Smooth muscle cell (in vitro differentiated cells): Measurements from ENCODE around the gene TIMM10. TPM values are rescaled to one million over a fixed set of nuclear protein-coding genes. Genes with fewer than 3 reads are reported as not detected.

Experiments used
- DNase-seq: peaks from one replicate; lab custom pipeline; 2025; ENCODE audit not compliant: unreplicated experiment; lab: John Stamatoyannopoulos, UW
- H2AFZ ChIP-seq: fragments of 200-600 bp; sonication (generic); 2 replicates; pipeline ENCODE4 v1.6.0; 2016; ENCODE audit warnings: antibody characterized with exemption, low read depth, mild to moderate bottlenecking
- H3F3A ChIP-seq: fragments of 200-600 bp; sonication (generic); 2 replicates; pipeline ENCODE4 v1.6.0; 2017; ENCODE audit warnings: antibody characterized with exemption, low read depth
- H3K27ac ChIP-seq: fragments of 200-600 bp; sonication (generic); 2 replicates; pipeline ENCODE4 v1.5.1; 2016; ENCODE audit warnings: low read depth, mild to moderate bottlenecking
- H3K27me3 ChIP-seq: fragments of 200-600 bp; sonication (generic); 2 replicates; pipeline ENCODE4 v1.6.1; 2016; ENCODE audit warnings: low read depth, mild to moderate bottlenecking
- H3K36me3 ChIP-seq: fragments of 200-600 bp; sonication (generic); 2 replicates; pipeline ENCODE4 v1.5.1; 2016; ENCODE audit warnings: low read depth
- H3K4me1 ChIP-seq: fragments of 200-600 bp; sonication (generic); 2 replicates; pipeline ENCODE4 v1.5.1; 2016; ENCODE audit warnings: low read depth
- H3K4me2 ChIP-seq: fragments of 200-600 bp; sonication (generic); 2 replicates; pipeline ENCODE4 v1.6.0; 2016; ENCODE audit warnings: mild to moderate bottlenecking
- H3K4me3 ChIP-seq: fragments of 200-600 bp; sonication (generic); 2 replicates; pipeline ENCODE4 v1.5.1; 2016; ENCODE audit warnings: mild to moderate bottlenecking
- H3K79me2 ChIP-seq: fragments of 200-600 bp; sonication (generic); 2 replicates; pipeline ENCODE4 v1.6.0; 2016; ENCODE audit warnings: low read depth, mild to moderate bottlenecking
- H3K9ac ChIP-seq: fragments of 200-600 bp; sonication (generic); 2 replicates; pipeline ENCODE4 v1.6.0; 2016; ENCODE audit warnings: low read depth
- H3K9me3 ChIP-seq: fragments of 200-600 bp; sonication (generic); replicated peaks from 2 replicates; pipeline ENCODE4 v1.5.1; 2016; ENCODE audit warnings: low read depth
- H4K20me1 ChIP-seq: fragments of 200-600 bp; sonication (generic); 2 replicates; pipeline ENCODE4 v1.6.0; 2016; ENCODE audit warnings: low read depth
- CTCF ChIP-seq: fragments of 200-600 bp; sonication (generic); IDR thresholded peaks from 2 replicates; pipeline ENCODE4 v1.5.1; 2017; ENCODE audit warnings: borderline replicate concordance, mild to moderate bottlenecking, antibody characterized with exemption; ENCODE audit not compliant: insufficient read depth, poor library complexity, severe bottlenecking
- WGBS: methylation state at CpG from one replicate; pipeline ENCODE4 v1.1.7; 2016; ENCODE audit warnings: low lambda C conversion rate; 5-methylcytosine and 5-hydroxymethylcytosine counted together
- polyA plus RNA-seq: library from polyadenylated mRNA; unstranded; fragments of >200 nt; fragmentation: Nextera tagmentation; extraction: Ambion mirVana; gene quantifications from 2 replicates; pipeline ENCODE4 v1.2.1, GENCODE V29; 2016
- total RNA-seq: library from RNA; depleted of rRNA; stranded (reverse); fragments of >200 nt; gene quantifications from 2 replicates; pipeline ENCODE4 v1.2.3, GENCODE V29; 2014

TIMM10 gene
- total and polyA plus RNA-seq, 2 experiments from 2014 or later: 34.2 to 110 TPM

- no peaks in the 10 kb centered on the region for H3K9me3 ChIP-seq
- H3F3A ChIP-seq: no peaks in the 10 kb centered on the region
- H3K9ac ChIP-seq: no peak overlapping the region
- peaks cover 6% of the 10 kb centered on the region for H3K4me1 ChIP-seq
- H3K36me3 ChIP-seq: no peaks in the 10 kb centered on the region
- no peaks in the 10 kb centered on the region for H4K20me1 ChIP-seq
- no peak for DNase-seq
- no peak overlapping the region for H3K27ac ChIP-seq
- no peak overlapping the region for H3K4me3 ChIP-seq
- no peak for TF ChIP-seq CTCF
- H3K27me3 ChIP-seq: peaks cover 77% of the 10 kb centered on the region
- no peaks in the 10 kb centered on the region for H3K79me2 ChIP-seq
- H2AFZ ChIP-seq: no peak overlapping the region
- 89% methylated on average over 1 of the region's 2 CpGs for WGBS
- no peak overlapping the region for H3K4me2 ChIP-seq
Observed at GRCh38 chr11:57481315-57481714, 49.2 kb downstream of the TIMM10 start.

DNA sequence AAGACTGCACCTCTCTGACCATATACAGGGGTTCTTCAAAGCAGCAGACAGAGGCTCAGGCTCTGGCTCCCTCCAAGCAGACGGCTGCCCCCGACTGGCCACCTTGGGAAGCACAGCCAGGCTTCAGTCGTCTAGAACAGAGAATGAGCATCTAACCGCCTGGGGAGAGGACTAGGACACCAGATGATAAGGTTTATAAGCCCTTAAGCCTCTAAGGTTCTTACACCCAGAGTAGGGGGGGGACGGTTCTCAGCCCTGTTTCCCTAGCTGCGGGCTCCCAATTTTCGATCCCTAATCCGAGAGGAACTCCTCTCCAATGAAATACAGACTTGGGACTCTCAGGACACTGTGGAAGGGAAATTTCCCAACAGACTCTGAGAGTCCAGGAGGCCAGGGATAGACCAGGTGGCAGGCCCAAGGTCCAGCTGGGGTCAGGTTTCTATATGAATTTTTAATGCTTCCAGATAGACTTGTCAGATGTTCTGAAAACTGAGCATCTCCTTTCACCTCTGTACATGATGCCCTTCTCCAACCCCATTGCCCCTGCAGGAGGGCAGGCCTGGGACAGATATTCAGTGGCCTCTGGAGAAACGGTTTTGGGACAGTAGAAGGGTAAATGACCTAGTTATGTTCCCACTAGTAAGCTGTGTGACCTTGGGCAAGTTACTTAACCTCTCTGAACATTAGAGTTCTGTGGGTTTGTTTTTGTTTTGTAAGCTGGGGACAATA, 50.0 kb downstream of the TIMM10 start:
- Histone ChIP-seq H3K27ac (no peak overlapping the region), H3K4me2 (no peak overlapping the region), H3K9me3 (no peaks in the 10 kb centered on the region), H3K27me3 (peaks cover 84% of the 10 kb centered on the region), H4K20me1 (no peaks in the 10 kb centered on the region), H3K4me3 (no peak overlapping the region), H3K36me3 (no peaks in the 10 kb centered on the region), H3K9ac (no peak overlapping the region), H3K4me1 (peaks cover 10% of the 10 kb centered on the region), H2AFZ (no peak overlapping the region), H3F3A (no peaks in the 10 kb centered on the region), H3K79me2 (no peaks in the 10 kb centered on the region)
- WGBS: 26% methylated on average over 9 of the region's 9 CpGs
- no peak for DNase-seq
- peak; percentile 49 for TF ChIP-seq CTCF

DNA sequence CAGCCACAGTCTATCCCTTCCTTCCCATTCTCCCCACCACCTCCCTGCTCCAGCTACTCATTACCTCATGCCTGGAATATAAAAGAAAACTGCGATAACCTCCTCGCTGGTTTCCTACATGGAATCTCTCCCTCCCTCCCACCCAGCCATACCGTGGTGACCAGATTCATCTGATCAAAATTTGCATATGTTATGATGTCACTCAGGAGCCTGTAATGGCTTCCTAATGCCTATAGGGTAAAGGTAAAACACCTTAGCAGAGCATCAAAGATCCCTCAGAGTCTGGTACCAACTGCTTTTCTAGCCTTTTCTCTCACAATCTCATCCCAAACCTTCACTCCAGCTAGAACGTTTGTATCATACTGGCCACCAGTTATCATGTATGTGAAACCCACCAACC, 50.6 kb downstream of the TIMM10 start:
- H3K9ac ChIP-seq: no peak overlapping the region
- H3K4me3 ChIP-seq: no peak overlapping the region
- peaks cover 10% of the 10 kb centered on the region for H3K4me1 ChIP-seq
- H3K27ac ChIP-seq: no peak overlapping the region
- no peaks in the 10 kb centered on the region for H4K20me1 ChIP-seq
- H3F3A ChIP-seq: no peaks in the 10 kb centered on the region
- WGBS: 54% methylated on average over 4 of the region's 4 CpGs
- peaks cover 91% of the 10 kb centered on the region for H3K27me3 ChIP-seq
- H3K9me3 ChIP-seq: no peaks in the 10 kb centered on the region
- no peak overlapping the region for H2AFZ ChIP-seq
- H3K36me3 ChIP-seq: no peaks in the 10 kb centered on the region
- no peak for DNase-seq
- H3K79me2 ChIP-seq: no peaks in the 10 kb centered on the region
- no peak overlapping the region for H3K4me2 ChIP-seq
- TF ChIP-seq CTCF: no peak
